IMR-90 (cell line): ENCODE results near the gene PYCARD. TPM values are rescaled to one million over a fixed set of nuclear protein-coding genes. Genes with fewer than 3 reads are reported as not detected.
A peak's percentile ranks its signal among the peaks of the same experiment; 100 is the strongest.

ENCODE experiments used
- ATAC-seq: fragments of 200-7000 bp; cut with Tn5 transposase; 2 replicates; pipeline ENCODE4 v1.9.1; 2020; ENCODE audit warnings: low read depth, mild to moderate bottlenecking, moderate library complexity
- BruUV-seq: library from RNA; stranded (reverse); fragments of 400-500 nt; replicated peaks from 2 replicates; lab custom pipeline; 2021; lab: Mats Ljungman, UMichigan
- CTCF ChIA-PET: fragments of 300-600 bp; formaldehyde crosslinking; extraction: SDS; loops from one replicate; lab custom pipeline; 2021; ENCODE audit warnings: antibody characterized with exemption; lab: Yijun Ruan, JAX
- POLR2A ChIA-PET: fragments of 300-600 bp; sonication (Branson Sonifier 250); formaldehyde crosslinking; loops from one replicate; lab custom pipeline; 2022; ENCODE audit warnings: antibody characterized with exemption; ENCODE audit not compliant: unreplicated experiment; lab: Charles Lee
- DNase-seq: peaks from one replicate; pipeline ENCODE4 v3.0.0; 2013
- H2AFZ ChIP-seq: replicated peaks from 2 replicates; pipeline ENCODE3; 2013; ENCODE audit warnings: low read length, mild to moderate bottlenecking; ENCODE audit not compliant: poor library complexity
- H2AK5ac ChIP-seq: 2 replicates; pipeline ENCODE4 v1.6.1; 2013; ENCODE audit warnings: low read depth, low read length, inconsistent platforms
- H2AK9ac ChIP-seq: replicated peaks from 2 replicates; pipeline ENCODE3; 2013; ENCODE audit warnings: mild to moderate bottlenecking, low read depth, low read length, moderate library complexity; ENCODE audit not compliant: poor library complexity
- H2BK120ac ChIP-seq: 2 replicates; pipeline ENCODE4 v1.6.1; 2013; ENCODE audit warnings: low read depth, low read length, inconsistent platforms
- H2BK15ac ChIP-seq: 3 replicates; pipeline ENCODE4 v1.6.1; 2013; ENCODE audit warnings: low read depth, low read length, inconsistent platforms
- H2BK20ac ChIP-seq: 2 replicates; pipeline ENCODE4 v1.6.1; 2013; ENCODE audit warnings: low read depth, mild to moderate bottlenecking, inconsistent platforms, low read length, moderate library complexity
- H2BK5ac ChIP-seq: 2 replicates; pipeline ENCODE4 v1.6.1; 2013; ENCODE audit warnings: mild to moderate bottlenecking, low read depth, low read length, inconsistent platforms; ENCODE audit not compliant: poor library complexity, severe bottlenecking
- H3K14ac ChIP-seq: replicated peaks from 2 replicates; pipeline ENCODE4 v1.6.1; 2013; ENCODE audit warnings: low read depth, low read length, inconsistent platforms
- H3K18ac ChIP-seq: 2 replicates; pipeline ENCODE4 v1.6.1; 2013; ENCODE audit warnings: low read depth, low read length, control low read depth
- H3K23ac ChIP-seq: 2 replicates; pipeline ENCODE4 v1.6.1; 2013; ENCODE audit warnings: low read depth, low read length, inconsistent platforms
- H3K27ac ChIP-seq: 2 replicates; pipeline ENCODE4 v1.5.1; 2013; ENCODE audit warnings: mild to moderate bottlenecking, control low read depth, low read length; ENCODE audit not compliant: insufficient read depth
- H3K27me3 ChIP-seq: 2 replicates; pipeline ENCODE4 v1.6.1; 2013; ENCODE audit warnings: low read length; ENCODE audit not compliant: control insufficient read depth, insufficient read depth
- H3K36me3 ChIP-seq: 2 replicates; pipeline ENCODE4 v1.6.1; 2013; ENCODE audit warnings: low read length, mixed read lengths; ENCODE audit not compliant: control insufficient read depth, insufficient read depth
- H3K4ac ChIP-seq: 2 replicates; pipeline ENCODE4 v1.6.1; 2013; ENCODE audit warnings: low read depth, low read length, inconsistent platforms
- H3K4me1 ChIP-seq: 2 replicates; pipeline ENCODE4 v1.6.1; 2013; ENCODE audit warnings: low read length, mixed read lengths; ENCODE audit not compliant: control insufficient read depth, insufficient read depth
- H3K4me2 ChIP-seq: 2 replicates; pipeline ENCODE4 v1.6.1; 2013; ENCODE audit warnings: low read depth, mild to moderate bottlenecking, control low read depth, low read length, moderate library complexity
- H3K4me3 ChIP-seq: 2 replicates; pipeline ENCODE4 v1.5.1; 2013; ENCODE audit warnings: low read depth, mild to moderate bottlenecking, control low read depth, low read length, moderate library complexity; ENCODE audit not compliant: insufficient read depth
- H3K56ac ChIP-seq: 2 replicates; pipeline ENCODE4 v1.6.1; 2013; ENCODE audit warnings: low read length, inconsistent platforms; ENCODE audit not compliant: insufficient read depth; ENCODE audit errors: extremely low read depth
- H3K79me1 ChIP-seq, 2 experiments: 2 replicates each; pipeline ENCODE4 v1.6.1; 2013; ENCODE audit warnings: low read length in 2 of 2, inconsistent platforms in 1 of 2, low read depth in 1 of 2
- H3K9ac ChIP-seq: 2 replicates; pipeline ENCODE4 v1.6.1; 2013; ENCODE audit warnings: low read depth, low read length, control low read depth
- H3K9me1 ChIP-seq: 2 replicates; pipeline ENCODE4 v1.6.1; 2013; ENCODE audit warnings: low read length, inconsistent platforms; ENCODE audit not compliant: insufficient read depth
- H3K9me3 ChIP-seq: 2 replicates; pipeline ENCODE4 v1.6.1; 2013; ENCODE audit warnings: low read length; ENCODE audit not compliant: control insufficient read depth, insufficient read depth
- H4K20me1 ChIP-seq: 2 replicates; pipeline ENCODE4 v1.6.1; 2013; ENCODE audit warnings: low read length, inconsistent platforms; ENCODE audit not compliant: insufficient read depth
- H4K5ac ChIP-seq: 2 replicates; pipeline ENCODE4 v1.6.1; 2013; ENCODE audit warnings: mild to moderate bottlenecking, low read depth, low read length, control low read depth
- H4K8ac ChIP-seq, 2 experiments: 2 replicates each; pipeline ENCODE4 v1.6.1; 2013; ENCODE audit warnings: low read depth in 2 of 2, low read length in 2 of 2, control low read depth in 1 of 2, inconsistent platforms in 1 of 2
- H4K91ac ChIP-seq: 2 replicates; pipeline ENCODE4 v1.6.1; 2013; ENCODE audit warnings: low read depth, low read length, inconsistent platforms; ENCODE audit not compliant: insufficient read depth
- CEBPB ChIP-seq: IDR thresholded peaks from 2 replicates; pipeline ENCODE4 v1.6.1; 2012; ENCODE audit warnings: low read depth, low read length, improper control_type of control experiment
- POLR2A ChIP-seq: IDR thresholded peaks from 2 replicates; pipeline ENCODE4 v1.6.1; 2012; ENCODE audit warnings: mild to moderate bottlenecking, low read depth, low read length
- WGBS, 2 experiments: methylation state at CpG; one replicate each; pipeline versions ENCODE4 v1.1.5 to v1.1.7; 2013; ENCODE audit warnings: missing lambda C conversion rate in 2 of 2; ENCODE audit not compliant: insufficient read length in 1 of 2; ENCODE audit errors: extremely low coverage in 2 of 2; 5-methylcytosine and 5-hydroxymethylcytosine counted together
- dilution Hi-C: fragments of 300-500 bp; cut with HindIII; formaldehyde crosslinking; loops from one replicate; pipeline ENCODE4 v1.14.3; 2018; ENCODE audit warnings: low sequenced_read_pairs; ENCODE audit not compliant: unreplicated experiment
- in situ Hi-C: fragments of 300-500 bp; cut with MboI; formaldehyde crosslinking; loops from 3 replicates; pipeline ENCODE4 v1.14.3; 2019; ENCODE audit warnings: low sequenced_read_pairs, inconsistent platforms, mixed read lengths
- intact Hi-C: fragments of 100-400 bp; cut with micrococcal nuclease; formaldehyde crosslinking; loops from 2 replicates; pipeline ENCODE4 v1.10.0; 2022
- polyA plus RNA-seq, 3 experiments: library from polyadenylated mRNA; depleted of rRNA; stranded (reverse); fragments of >200 nt; gene quantifications; 2 replicates each; pipeline ENCODE4 v1.2.3, GENCODE V29; 2012; ENCODE audit warnings: low replicate concordance in 1 of 3
- total RNA-seq: library from RNA; depleted of rRNA; stranded (reverse); fragments of >200 nt; gene quantifications from 2 replicates; pipeline ENCODE4 v1.2.3, GENCODE V29; 2012
- TF ChIP-seq, protein P1 (sequence below): conservative IDR thresholded peaks from 2 replicates; pipeline ENCODE4 v1.5.1; 2012; ENCODE audit warnings: mild to moderate bottlenecking, low read depth, low read length, improper control_type of control experiment

The PYCARD gene
- total and polyA plus RNA-seq, 2 of the 4 experiments (the other 2 are of a cell fraction) = 10.2 to 20.5 TPM

GRCh38 chr16:31188450-31189411, 13.8 kb downstream of the PYCARD start:
- Histone ChIP-seq H3K9ac (no peak overlapping the region), H4K5ac (no peak overlapping the region), H2AFZ (no peak overlapping the region), H2AK5ac (no peak overlapping the region), H4K91ac (no peak overlapping the region), H2BK15ac (no peak overlapping the region), H3K27ac (no peak overlapping the region), H3K23ac (no peak overlapping the region), H4K8ac (no peak overlapping the region), H2BK20ac (no peak overlapping the region), H3K9me1 (peaks cover 6% of the 10 kb centered on the region; the same call in 1 of the 2 replicates), H3K4ac (no peak overlapping the region), H2BK120ac (no peak overlapping the region), H3K56ac (no peak overlapping the region), H3K36me3 (peaks cover 91% of the 10 kb centered on the region), H3K79me1 (peaks cover 65 to 91% of the 10 kb centered on the region in 2 experiments), H3K14ac (no peak overlapping the region), H2AK9ac (no peak overlapping the region), H3K27me3 (no peaks in the 10 kb centered on the region), H3K4me1 (no peaks in the 10 kb centered on the region), H4K20me1 (peaks cover 92% of the 10 kb centered on the region), H3K9me3 (no peaks in the 10 kb centered on the region), H3K18ac (no peak overlapping the region), H3K4me3 (no peak overlapping the region), H3K4me2 (no peak overlapping the region), H2BK5ac (no peak overlapping the region)
- DNase-seq (no peak), ATAC-seq (no peak)
- peak; percentile 20; the same call in 1 of the 2 replicates for TF ChIP-seq POLR2A
- no peak for TF ChIP-seq CEBPB
- TF ChIP-seq, protein P1, sequence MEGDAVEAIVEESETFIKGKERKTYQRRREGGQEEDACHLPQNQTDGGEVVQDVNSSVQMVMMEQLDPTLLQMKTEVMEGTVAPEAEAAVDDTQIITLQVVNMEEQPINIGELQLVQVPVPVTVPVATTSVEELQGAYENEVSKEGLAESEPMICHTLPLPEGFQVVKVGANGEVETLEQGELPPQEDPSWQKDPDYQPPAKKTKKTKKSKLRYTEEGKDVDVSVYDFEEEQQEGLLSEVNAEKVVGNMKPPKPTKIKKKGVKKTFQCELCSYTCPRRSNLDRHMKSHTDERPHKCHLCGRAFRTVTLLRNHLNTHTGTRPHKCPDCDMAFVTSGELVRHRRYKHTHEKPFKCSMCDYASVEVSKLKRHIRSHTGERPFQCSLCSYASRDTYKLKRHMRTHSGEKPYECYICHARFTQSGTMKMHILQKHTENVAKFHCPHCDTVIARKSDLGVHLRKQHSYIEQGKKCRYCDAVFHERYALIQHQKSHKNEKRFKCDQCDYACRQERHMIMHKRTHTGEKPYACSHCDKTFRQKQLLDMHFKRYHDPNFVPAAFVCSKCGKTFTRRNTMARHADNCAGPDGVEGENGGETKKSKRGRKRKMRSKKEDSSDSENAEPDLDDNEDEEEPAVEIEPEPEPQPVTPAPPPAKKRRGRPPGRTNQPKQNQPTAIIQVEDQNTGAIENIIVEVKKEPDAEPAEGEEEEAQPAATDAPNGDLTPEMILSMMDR = no peak
- ChIA-PET POLR2A (no interaction called here), CTCF (no interaction called here)
- intact Hi-C loops = loop anchor here (10.0 kb wide), 1 partner anchor 686 kb away; the partner anchor contains the start of gene ZNF267
- BruUV-seq = no TSS peak
- dilution Hi-C loops = no loop called here
- 100% methylated on average over 1 of the region's 3 CpGs; no CpG with 5 or more reads in 1 of the 2 experiments for WGBS, 2 experiments
- in situ Hi-C loops = no loop called here
